Astrocyte (in vitro differentiated cells and primary cell): Measurements from ENCODE around the gene NPLOC4. TPM values are rescaled to one million over a fixed set of nuclear protein-coding genes. Genes with fewer than 3 reads are reported as not detected.

Experiments used
- DNase-seq: peaks from one replicate; pipeline ENCODE4 v3.0.0-alpha.2; 2010; ENCODE audit warnings: low read depth
- FAIRE-seq: peaks from 2 replicates; lab custom pipeline; 2011; peaks lifted over from hg19 to GRCh38; lab: Jason Lieb, UNC
- H2AFZ ChIP-seq: 2 replicates; pipeline ENCODE4 v1.6.0; 2012; ENCODE audit warnings: low read depth, low read length, inconsistent platforms
- H3K27ac ChIP-seq: 2 replicates; pipeline ENCODE4 v1.5.1; 2011; ENCODE audit warnings: low read depth, low read length, inconsistent platforms
- H3K27me3 ChIP-seq: 2 replicates; pipeline ENCODE4 v1.6.0; 2011; ENCODE audit warnings: low read length, inconsistent platforms; ENCODE audit not compliant: insufficient read depth
- H3K36me3 ChIP-seq: 2 replicates; pipeline ENCODE4 v1.5.1; 2011; ENCODE audit warnings: low read length, inconsistent platforms; ENCODE audit not compliant: insufficient read depth
- H3K4me1 ChIP-seq: 2 replicates; pipeline ENCODE4 v1.5.1; 2011; ENCODE audit warnings: low read length, inconsistent platforms; ENCODE audit not compliant: insufficient read depth
- H3K4me2 ChIP-seq: 2 replicates; pipeline ENCODE4 v1.6.0; 2012; ENCODE audit warnings: low read length, inconsistent platforms
- H3K4me3 ChIP-seq: 2 replicates; pipeline ENCODE4 v1.5.1; 2011; ENCODE audit warnings: low read depth, mild to moderate bottlenecking, low read length, inconsistent platforms; ENCODE audit not compliant: insufficient read depth
- H3K79me2 ChIP-seq: 2 replicates; pipeline ENCODE4 v1.6.0; 2012; ENCODE audit warnings: mild to moderate bottlenecking, low read length, inconsistent platforms; ENCODE audit not compliant: insufficient read depth
- H3K9ac ChIP-seq: 2 replicates; pipeline ENCODE4 v1.6.0; 2012; ENCODE audit warnings: mild to moderate bottlenecking, low read length, inconsistent platforms
- H3K9me3 ChIP-seq: 2 replicates; pipeline ENCODE4 v1.5.1; 2012; ENCODE audit warnings: low read depth, mild to moderate bottlenecking, low read length, inconsistent platforms; ENCODE audit not compliant: insufficient read depth
- H4K20me1 ChIP-seq: 2 replicates; pipeline ENCODE4 v1.6.0; 2012; ENCODE audit warnings: low read length, inconsistent platforms; ENCODE audit not compliant: insufficient read depth
- H3K27ac Mint-ChIP-seq: one replicate; pipeline ENCODE4 v1.8.0; 2021; ENCODE audit warnings: mild to moderate bottlenecking, mixed read lengths; ENCODE audit not compliant: unreplicated experiment
- H3K27me3 Mint-ChIP-seq: one replicate; pipeline ENCODE4 v1.8.0; 2021; ENCODE audit warnings: low read depth, mixed read lengths; ENCODE audit not compliant: unreplicated experiment
- H3K36me3 Mint-ChIP-seq: one replicate; pipeline ENCODE4 v1.8.0; 2021; ENCODE audit warnings: low read depth, mixed read lengths; ENCODE audit not compliant: unreplicated experiment
- H3K4me1 Mint-ChIP-seq: one replicate; pipeline ENCODE4 v1.8.0; 2021; ENCODE audit warnings: low read depth, mixed read lengths; ENCODE audit not compliant: unreplicated experiment
- H3K4me3 Mint-ChIP-seq: one replicate; pipeline ENCODE4 v1.8.0; 2021; ENCODE audit warnings: mild to moderate bottlenecking, moderate library complexity, mixed read lengths; ENCODE audit not compliant: unreplicated experiment
- H3K9me3 Mint-ChIP-seq: one replicate; pipeline ENCODE4 v1.8.0; 2021; ENCODE audit warnings: mild to moderate bottlenecking, mixed read lengths; ENCODE audit not compliant: unreplicated experiment
- EZH2 ChIP-seq: IDR thresholded peaks from 2 replicates; pipeline ENCODE4 v1.6.1; 2012; ENCODE audit warnings: mild to moderate bottlenecking, low read length, inconsistent platforms; ENCODE audit not compliant: insufficient read depth
- total RNA-seq: library from RNA; stranded (reverse); gene quantifications from 2 replicates; pipeline ENCODE4 v1.2.1, GENCODE V29; 2021
- TF ChIP-seq, protein P1 (sequence below): IDR thresholded peaks from 2 replicates; pipeline ENCODE4 v1.5.1; 2011; ENCODE audit warnings: low read depth, mild to moderate bottlenecking, inconsistent platforms, low read length, moderate library complexity; ENCODE audit not compliant: insufficient read depth

The NPLOC4 gene
- total RNA-seq, 1 donor from 2014 or later, result 125 TPM

- no peak overlapping the region for H3K27ac ChIP-seq
- H3K9me3 ChIP-seq, result no peaks in the 10 kb centered on the region
- H3K27me3 ChIP-seq, result no peaks in the 10 kb centered on the region
- H3K79me2 ChIP-seq, result peaks cover 19% of the 10 kb centered on the region
- TF ChIP-seq, protein P1, sequence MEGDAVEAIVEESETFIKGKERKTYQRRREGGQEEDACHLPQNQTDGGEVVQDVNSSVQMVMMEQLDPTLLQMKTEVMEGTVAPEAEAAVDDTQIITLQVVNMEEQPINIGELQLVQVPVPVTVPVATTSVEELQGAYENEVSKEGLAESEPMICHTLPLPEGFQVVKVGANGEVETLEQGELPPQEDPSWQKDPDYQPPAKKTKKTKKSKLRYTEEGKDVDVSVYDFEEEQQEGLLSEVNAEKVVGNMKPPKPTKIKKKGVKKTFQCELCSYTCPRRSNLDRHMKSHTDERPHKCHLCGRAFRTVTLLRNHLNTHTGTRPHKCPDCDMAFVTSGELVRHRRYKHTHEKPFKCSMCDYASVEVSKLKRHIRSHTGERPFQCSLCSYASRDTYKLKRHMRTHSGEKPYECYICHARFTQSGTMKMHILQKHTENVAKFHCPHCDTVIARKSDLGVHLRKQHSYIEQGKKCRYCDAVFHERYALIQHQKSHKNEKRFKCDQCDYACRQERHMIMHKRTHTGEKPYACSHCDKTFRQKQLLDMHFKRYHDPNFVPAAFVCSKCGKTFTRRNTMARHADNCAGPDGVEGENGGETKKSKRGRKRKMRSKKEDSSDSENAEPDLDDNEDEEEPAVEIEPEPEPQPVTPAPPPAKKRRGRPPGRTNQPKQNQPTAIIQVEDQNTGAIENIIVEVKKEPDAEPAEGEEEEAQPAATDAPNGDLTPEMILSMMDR, result no peak
- no peak for TF ChIP-seq EZH2
- H3K36me3 Mint-ChIP-seq, result peaks cover 2% of the 10 kb centered on the region
- no peaks in the 10 kb centered on the region for H3K4me1 Mint-ChIP-seq
- no peak overlapping the region for H3K4me3 Mint-ChIP-seq
- H3K9me3 Mint-ChIP-seq, result no peaks in the 10 kb centered on the region
- DNase-seq (no peak), FAIRE-seq (no peak)
- peaks cover 6% of the 10 kb centered on the region for H3K36me3 ChIP-seq
- H3K4me1 ChIP-seq, result no peaks in the 10 kb centered on the region
- no peak overlapping the region for H3K27ac Mint-ChIP-seq
- peaks cover 42% of the 10 kb centered on the region for H4K20me1 ChIP-seq
- no peak overlapping the region for H2AFZ ChIP-seq
- no peak overlapping the region for H3K4me3 ChIP-seq
- no peak overlapping the region for H3K9ac ChIP-seq
- H3K4me2 ChIP-seq, result no peak overlapping the region
- H3K27me3 Mint-ChIP-seq, result no peaks in the 10 kb centered on the region
These were observed 93.2 kb downstream of the NPLOC4 start for GRCh38 chr17:81543756-81544155.

- H3K4me3 Mint-ChIP-seq, result no peak overlapping the region
- FAIRE-seq, result no peak
- no peaks in the 10 kb centered on the region for H3K27me3 ChIP-seq
These were observed 93.6 kb downstream of the NPLOC4 start for GRCh38 chr17:81543339-81543675.

More at GRCh38 chr17:81543339-81543675, 93.6 kb downstream of the NPLOC4 start:
- H3K4me1 ChIP-seq, result no peaks in the 10 kb centered on the region
- no peaks in the 10 kb centered on the region for H3K9me3 Mint-ChIP-seq
- H3K4me3 ChIP-seq, result no peak overlapping the region
- peaks cover 44% of the 10 kb centered on the region for H4K20me1 ChIP-seq
- H3K4me1 Mint-ChIP-seq, result no peaks in the 10 kb centered on the region
- peaks cover 6% of the 10 kb centered on the region for H3K36me3 ChIP-seq
- H3K27ac Mint-ChIP-seq, result no peak overlapping the region
- no peaks in the 10 kb centered on the region for H3K27me3 Mint-ChIP-seq
- no peak overlapping the region for H3K9ac ChIP-seq
- no peak for TF ChIP-seq EZH2
- TF ChIP-seq, protein P1, result no peak
- no peak overlapping the region for H3K4me2 ChIP-seq
- no peak overlapping the region for H2AFZ ChIP-seq
- H3K79me2 ChIP-seq, result peaks cover 16% of the 10 kb centered on the region
- no peak for DNase-seq
- H3K36me3 Mint-ChIP-seq, result peaks cover 2% of the 10 kb centered on the region
- H3K27ac ChIP-seq, result no peak overlapping the region
- H3K9me3 ChIP-seq, result no peaks in the 10 kb centered on the region
